Liver (tissue), 9 donors: Measurements from ENCODE around the gene WWC1. TPM values are rescaled to one million over a fixed set of nuclear protein-coding genes. Genes with fewer than 3 reads are reported as not detected.

Source experiments
- DNase-seq: peaks from one replicate; pipeline ENCODE4 v3.0.0-alpha.2; 2017; ENCODE audit warnings: low spot score
- H3K27ac ChIP-seq, 2 donors: one replicate each; pipeline ENCODE4 v1.7.0; 2013; ENCODE audit warnings: inconsistent platforms in 2 of 2, low read length in 2 of 2, control low read depth in 1 of 2, low read depth in 1 of 2, mild to moderate bottlenecking in 1 of 2
- H3K27me3 ChIP-seq, 4 donors: one replicate each; pipeline versions ENCODE4 v1.6.1 to v1.7.0; 2013; ENCODE audit warnings: low read length in 3 of 4, inconsistent platforms in 1 of 4, mild to moderate bottlenecking in 1 of 4, moderate library complexity in 1 of 4; ENCODE audit not compliant: control insufficient read depth in 4 of 4, insufficient read depth in 4 of 4
- H3K36me3 ChIP-seq, 4 donors: one replicate each; pipeline versions ENCODE4 v1.6.1 to v1.7.0; 2013; ENCODE audit warnings: low read length in 3 of 4, mild to moderate bottlenecking in 3 of 4, low read depth in 1 of 4, moderate library complexity in 1 of 4; ENCODE audit not compliant: control insufficient read depth in 4 of 4, insufficient read depth in 3 of 4
- H3K4me1 ChIP-seq, 4 donors: one replicate each; pipeline versions ENCODE4 v1.6.1 to v1.7.0; 2013; ENCODE audit warnings: low read length in 3 of 4, mild to moderate bottlenecking in 3 of 4, moderate library complexity in 1 of 4; ENCODE audit not compliant: control insufficient read depth in 4 of 4, insufficient read depth in 4 of 4
- H3K4me3 ChIP-seq, 3 donors: one replicate each; pipeline versions ENCODE4 v1.6.1 to v1.7.0; 2013; ENCODE audit warnings: low read length in 3 of 3, control low read depth in 1 of 3, low read depth in 1 of 3, mild to moderate bottlenecking in 1 of 3
- H3K9ac ChIP-seq, 2 donors: one replicate each; pipeline ENCODE4 v1.7.0; 2013; ENCODE audit warnings: low read length in 2 of 2, mild to moderate bottlenecking in 2 of 2, moderate library complexity in 2 of 2, control low read depth in 1 of 2, low read depth in 1 of 2
- H3K9me3 ChIP-seq, 4 donors: one replicate each; pipeline versions ENCODE4 v1.6.1 to v1.7.0; 2013; ENCODE audit warnings: low read length in 3 of 4; ENCODE audit not compliant: control insufficient read depth in 4 of 4
- EGR1 ChIP-seq, 2 donors: IDR thresholded peaks; 2 replicates each; pipeline ENCODE4 v1.6.1; 2016 to 2018; ENCODE audit warnings: antibody characterized with exemption in 2 of 2, low read depth in 2 of 2
- FOXA1 ChIP-seq: IDR thresholded peaks from 2 replicates; pipeline ENCODE4 v1.6.1; 2016; ENCODE audit warnings: antibody characterized with exemption
- GABPA ChIP-seq, 2 donors: IDR thresholded peaks in 1 of 2; conservative IDR thresholded peaks in 1 of 2; 2 replicates each; pipeline ENCODE4 v1.6.1; 2016; ENCODE audit warnings: antibody characterized with exemption in 2 of 2, mild to moderate bottlenecking in 1 of 2, moderate library complexity in 1 of 2
- HNF4A ChIP-seq, 2 donors: conservative IDR thresholded peaks; 2 replicates each; pipeline ENCODE4 v1.6.1; 2016; ENCODE audit warnings: antibody characterized with exemption in 2 of 2, mild to moderate bottlenecking in 2 of 2
- HNF4G ChIP-seq: IDR thresholded peaks from 2 replicates; pipeline ENCODE4 v1.6.1; 2016; ENCODE audit warnings: antibody characterized with exemption
- RAD21 ChIP-seq, 2 donors: IDR thresholded peaks; 2 replicates each; pipeline ENCODE4 v1.6.1; 2016; ENCODE audit warnings: antibody characterized with exemption in 2 of 2, mild to moderate bottlenecking in 2 of 2
- RXRA ChIP-seq, 2 donors: IDR thresholded peaks; 2 replicates each; pipeline ENCODE4 v1.6.1; 2017 to 2018; ENCODE audit warnings: antibody characterized with exemption in 2 of 2, mild to moderate bottlenecking in 1 of 2
- SP1 ChIP-seq: IDR thresholded peaks from 2 replicates; pipeline ENCODE4 v1.6.1; 2018; ENCODE audit warnings: antibody characterized with exemption, mild to moderate bottlenecking
- TAF1 ChIP-seq: conservative IDR thresholded peaks from 2 replicates; pipeline ENCODE4 v1.6.1; 2016; ENCODE audit warnings: antibody characterized with exemption, mild to moderate bottlenecking
- YY1 ChIP-seq: IDR thresholded peaks from 2 replicates; pipeline ENCODE4 v1.6.1; 2016; ENCODE audit warnings: antibody characterized with exemption, mild to moderate bottlenecking
- WGBS: extraction: QIAGEN DNeasy Blood & Tissue Kit; methylation state at CpG from one replicate; pipeline ENCODE4 v1.1.7; 2013; 5-methylcytosine and 5-hydroxymethylcytosine counted together
- polyA plus RNA-seq, 2 donors: library from polyadenylated mRNA; stranded (reverse) in 1 of 2; unstranded in 1 of 2; fragments of 200-250 nt in 1 of 2; fragments of >200 nt in 1 of 2; fragmentation: Nextera tagmentation in 1 of 2; extraction: Ambion mirVana in 1 of 2; gene quantifications; one replicate each; pipeline versions ENCODE4 v1.2.1 to v1.2.3, GENCODE V29; 2013 to 2015
- total RNA-seq, 2 donors: library from RNA; depleted of rRNA; stranded (reverse); fragments of >200 nt; gene quantifications; one replicate each; pipeline ENCODE4 v1.2.3, GENCODE V29; 2014
- TF ChIP-seq, protein P1 (sequence below): IDR thresholded peaks from 2 replicates; pipeline ENCODE4 v1.6.1; 2016; ENCODE audit warnings: antibody characterized with exemption
- TF ChIP-seq, protein P2 (sequence below): IDR thresholded peaks from 2 replicates; pipeline ENCODE4 v1.6.1; 2016; ENCODE audit warnings: antibody characterized with exemption, mild to moderate bottlenecking
- TF ChIP-seq, protein P3 (sequence below): IDR thresholded peaks from 2 replicates; pipeline ENCODE4 v1.6.1; 2016; ENCODE audit warnings: antibody characterized with exemption
- TF ChIP-seq, protein P4 (sequence below): fragments of 150-350 bp; IDR thresholded peaks from 2 replicates; pipeline ENCODE4 v1.5.1; 2017; ENCODE audit warnings: improper control_type of control experiment, low read depth, low read length; ENCODE audit not compliant: missing input control
- donor health status: healthy.
- donor health status: healthy.
- donor health status: healthy.
- donor health status: healthy.
- donor health status: healthy.

Gene WWC1
- total and polyA plus RNA-seq, 4 donors = 5.9 to 25.1 (median 14.8) TPM

DNA sequence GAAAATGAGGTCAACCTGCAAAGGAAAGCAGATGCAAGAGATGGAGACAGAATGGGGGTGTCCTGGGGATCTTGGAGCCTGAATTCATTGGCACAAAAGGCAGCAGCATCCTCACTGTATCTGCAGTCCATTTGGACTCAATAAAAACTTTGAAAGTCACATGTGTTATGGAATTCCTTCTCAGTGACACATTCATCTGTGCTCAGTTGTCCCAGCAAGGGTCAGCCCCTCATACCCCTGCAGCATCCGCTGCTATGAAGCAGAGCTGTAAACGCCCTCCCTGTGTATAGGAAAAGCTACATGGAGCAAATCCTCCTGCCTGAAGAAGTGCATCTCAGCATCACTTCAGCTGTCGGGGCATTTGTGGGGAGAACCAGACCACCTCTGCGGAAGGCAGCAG lies 180.3 kb downstream of the WWC1 start (continued):
- TF ChIP-seq YY1 (no peak), EGR1 (IDR thresholded peaks at IDR 0.05; ENCODE audit: low read depth in 2 of 2) (no peak), HNF4G (no peak), GABPA (IDR thresholded peaks at IDR 0.05 in 1 of 2, conservative IDR thresholded peaks at IDR 0.05 in 1 of 2) (no peak)
- TF ChIP-seq, protein P1, sequence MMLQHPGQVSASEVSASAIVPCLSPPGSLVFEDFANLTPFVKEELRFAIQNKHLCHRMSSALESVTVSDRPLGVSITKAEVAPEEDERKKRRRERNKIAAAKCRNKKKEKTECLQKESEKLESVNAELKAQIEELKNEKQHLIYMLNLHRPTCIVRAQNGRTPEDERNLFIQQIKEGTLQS = no peak

DNA sequence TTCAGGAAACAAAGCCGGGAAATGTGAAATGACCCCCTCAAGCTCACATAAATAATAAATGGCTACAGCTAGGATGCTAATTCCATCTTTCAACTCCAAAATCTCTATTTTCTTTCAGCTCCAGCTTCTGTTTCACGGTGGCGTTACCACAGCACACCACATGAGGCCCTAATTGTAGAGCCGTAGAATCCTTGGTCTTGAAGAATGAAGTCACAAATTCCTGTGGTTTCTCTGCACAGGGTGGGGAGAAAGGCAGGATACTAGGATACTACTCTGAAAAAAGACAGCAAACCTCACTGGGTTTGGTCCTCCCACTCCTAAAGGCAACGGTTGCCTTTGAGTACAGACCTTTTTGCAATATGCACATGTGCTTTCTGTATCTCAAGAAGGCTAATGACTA lies 180.9 kb downstream of the WWC1 start:
- H3K9ac ChIP-seq = no peak overlapping the region
- DNase-seq = no peak
- 88% methylated on average over 5 of the region's 5 CpGs for WGBS

More for the DNA sequence above, 180.9 kb downstream of the WWC1 start:
- Histone ChIP-seq H3K27ac (no peak overlapping the region), H3K4me3 (no peak overlapping the region), H3K9me3 (no peaks in the 10 kb centered on the region), H3K36me3 (peaks cover 6 to 48% (median 20%) of the 10 kb centered on the region in 4 donors), H3K27me3 (no peaks in the 10 kb centered on the region), H3K4me1 (no peaks in the 10 kb centered on the region)
- TF ChIP-seq, protein P1 = no peak
- TF ChIP-seq EGR1 (IDR thresholded peaks at IDR 0.05; ENCODE audit: low read depth in 2 of 2) (no peak), YY1 (no peak), RXRA (IDR thresholded peaks at IDR 0.05) (no peak), SP1 (no peak), RAD21 (IDR thresholded peaks at IDR 0.05) (no peak), TAF1 (no peak), HNF4A (conservative IDR thresholded peaks at IDR 0.05) (no peak), FOXA1 (no peak)
- TF ChIP-seq, protein P2, sequence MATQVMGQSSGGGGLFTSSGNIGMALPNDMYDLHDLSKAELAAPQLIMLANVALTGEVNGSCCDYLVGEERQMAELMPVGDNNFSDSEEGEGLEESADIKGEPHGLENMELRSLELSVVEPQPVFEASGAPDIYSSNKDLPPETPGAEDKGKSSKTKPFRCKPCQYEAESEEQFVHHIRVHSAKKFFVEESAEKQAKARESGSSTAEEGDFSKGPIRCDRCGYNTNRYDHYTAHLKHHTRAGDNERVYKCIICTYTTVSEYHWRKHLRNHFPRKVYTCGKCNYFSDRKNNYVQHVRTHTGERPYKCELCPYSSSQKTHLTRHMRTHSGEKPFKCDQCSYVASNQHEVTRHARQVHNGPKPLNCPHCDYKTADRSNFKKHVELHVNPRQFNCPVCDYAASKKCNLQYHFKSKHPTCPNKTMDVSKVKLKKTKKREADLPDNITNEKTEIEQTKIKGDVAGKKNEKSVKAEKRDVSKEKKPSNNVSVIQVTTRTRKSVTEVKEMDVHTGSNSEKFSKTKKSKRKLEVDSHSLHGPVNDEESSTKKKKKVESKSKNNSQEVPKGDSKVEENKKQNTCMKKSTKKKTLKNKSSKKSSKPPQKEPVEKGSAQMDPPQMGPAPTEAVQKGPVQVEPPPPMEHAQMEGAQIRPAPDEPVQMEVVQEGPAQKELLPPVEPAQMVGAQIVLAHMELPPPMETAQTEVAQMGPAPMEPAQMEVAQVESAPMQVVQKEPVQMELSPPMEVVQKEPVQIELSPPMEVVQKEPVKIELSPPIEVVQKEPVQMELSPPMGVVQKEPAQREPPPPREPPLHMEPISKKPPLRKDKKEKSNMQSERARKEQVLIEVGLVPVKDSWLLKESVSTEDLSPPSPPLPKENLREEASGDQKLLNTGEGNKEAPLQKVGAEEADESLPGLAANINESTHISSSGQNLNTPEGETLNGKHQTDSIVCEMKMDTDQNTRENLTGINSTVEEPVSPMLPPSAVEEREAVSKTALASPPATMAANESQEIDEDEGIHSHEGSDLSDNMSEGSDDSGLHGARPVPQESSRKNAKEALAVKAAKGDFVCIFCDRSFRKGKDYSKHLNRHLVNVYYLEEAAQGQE = no peak
- TF ChIP-seq, protein P3, sequence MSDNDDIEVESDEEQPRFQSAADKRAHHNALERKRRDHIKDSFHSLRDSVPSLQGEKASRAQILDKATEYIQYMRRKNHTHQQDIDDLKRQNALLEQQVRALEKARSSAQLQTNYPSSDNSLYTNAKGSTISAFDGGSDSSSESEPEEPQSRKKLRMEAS = no peak
- TF ChIP-seq, protein P4, sequence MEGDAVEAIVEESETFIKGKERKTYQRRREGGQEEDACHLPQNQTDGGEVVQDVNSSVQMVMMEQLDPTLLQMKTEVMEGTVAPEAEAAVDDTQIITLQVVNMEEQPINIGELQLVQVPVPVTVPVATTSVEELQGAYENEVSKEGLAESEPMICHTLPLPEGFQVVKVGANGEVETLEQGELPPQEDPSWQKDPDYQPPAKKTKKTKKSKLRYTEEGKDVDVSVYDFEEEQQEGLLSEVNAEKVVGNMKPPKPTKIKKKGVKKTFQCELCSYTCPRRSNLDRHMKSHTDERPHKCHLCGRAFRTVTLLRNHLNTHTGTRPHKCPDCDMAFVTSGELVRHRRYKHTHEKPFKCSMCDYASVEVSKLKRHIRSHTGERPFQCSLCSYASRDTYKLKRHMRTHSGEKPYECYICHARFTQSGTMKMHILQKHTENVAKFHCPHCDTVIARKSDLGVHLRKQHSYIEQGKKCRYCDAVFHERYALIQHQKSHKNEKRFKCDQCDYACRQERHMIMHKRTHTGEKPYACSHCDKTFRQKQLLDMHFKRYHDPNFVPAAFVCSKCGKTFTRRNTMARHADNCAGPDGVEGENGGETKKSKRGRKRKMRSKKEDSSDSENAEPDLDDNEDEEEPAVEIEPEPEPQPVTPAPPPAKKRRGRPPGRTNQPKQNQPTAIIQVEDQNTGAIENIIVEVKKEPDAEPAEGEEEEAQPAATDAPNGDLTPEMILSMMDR = no peak
